ENCODE results near the gene WWOX.

DNA sequence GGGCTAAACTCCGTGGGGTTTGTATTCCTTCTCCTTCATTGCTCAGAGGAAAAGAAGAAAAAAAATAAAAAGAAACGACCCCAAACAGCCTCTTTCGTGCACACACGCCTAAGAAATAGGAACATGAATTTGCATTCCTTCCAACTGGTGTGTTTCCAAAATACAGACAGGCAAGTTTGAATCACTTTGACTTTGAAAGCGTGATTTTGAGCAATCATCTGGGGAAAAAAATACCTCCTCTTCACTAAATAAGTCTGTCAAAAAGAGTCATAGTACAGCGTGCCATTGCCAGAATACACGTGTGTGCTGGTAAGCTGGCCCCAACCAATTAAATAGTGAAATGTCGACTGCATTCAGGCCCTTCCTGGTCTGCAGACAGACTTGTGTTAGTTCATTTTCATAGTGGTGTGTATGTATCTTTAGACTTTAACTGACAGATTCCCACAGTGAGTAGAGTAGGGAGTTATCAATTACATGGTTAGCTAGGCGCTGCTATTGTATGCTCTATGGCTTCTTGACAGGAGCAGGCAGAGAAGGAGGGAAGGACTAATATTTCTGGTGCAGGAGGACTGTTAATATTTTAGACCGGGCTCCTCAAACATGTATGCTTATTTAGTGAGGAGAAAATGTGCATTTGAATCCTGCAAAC is 882.8 kb downstream of the WWOX start:
- TF ChIP-seq, protein P1, sequence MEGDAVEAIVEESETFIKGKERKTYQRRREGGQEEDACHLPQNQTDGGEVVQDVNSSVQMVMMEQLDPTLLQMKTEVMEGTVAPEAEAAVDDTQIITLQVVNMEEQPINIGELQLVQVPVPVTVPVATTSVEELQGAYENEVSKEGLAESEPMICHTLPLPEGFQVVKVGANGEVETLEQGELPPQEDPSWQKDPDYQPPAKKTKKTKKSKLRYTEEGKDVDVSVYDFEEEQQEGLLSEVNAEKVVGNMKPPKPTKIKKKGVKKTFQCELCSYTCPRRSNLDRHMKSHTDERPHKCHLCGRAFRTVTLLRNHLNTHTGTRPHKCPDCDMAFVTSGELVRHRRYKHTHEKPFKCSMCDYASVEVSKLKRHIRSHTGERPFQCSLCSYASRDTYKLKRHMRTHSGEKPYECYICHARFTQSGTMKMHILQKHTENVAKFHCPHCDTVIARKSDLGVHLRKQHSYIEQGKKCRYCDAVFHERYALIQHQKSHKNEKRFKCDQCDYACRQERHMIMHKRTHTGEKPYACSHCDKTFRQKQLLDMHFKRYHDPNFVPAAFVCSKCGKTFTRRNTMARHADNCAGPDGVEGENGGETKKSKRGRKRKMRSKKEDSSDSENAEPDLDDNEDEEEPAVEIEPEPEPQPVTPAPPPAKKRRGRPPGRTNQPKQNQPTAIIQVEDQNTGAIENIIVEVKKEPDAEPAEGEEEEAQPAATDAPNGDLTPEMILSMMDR (IDR thresholded peaks at IDR 0.05; ENCODE audit: extremely low read depth in 1 of 2, insufficient read depth in 1 of 2, low read depth in 1 of 2, low read length in 2 of 2): no peak
- no peak for TF ChIP-seq POLR2A (IDR thresholded peaks at IDR 0.05; ENCODE audit: low read depth, low read length)
- TF ChIP-seq, protein P2, sequence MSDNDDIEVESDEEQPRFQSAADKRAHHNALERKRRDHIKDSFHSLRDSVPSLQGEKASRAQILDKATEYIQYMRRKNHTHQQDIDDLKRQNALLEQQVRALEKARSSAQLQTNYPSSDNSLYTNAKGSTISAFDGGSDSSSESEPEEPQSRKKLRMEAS (IDR thresholded peaks at IDR 0.05; ENCODE audit: insufficient read depth, insufficient read length): no peak
- TF ChIP-seq EZH2 (IDR thresholded peaks at IDR 0.05; ENCODE audit: borderline replicate concordance, low read depth, low read length, severe bottlenecking): no peak
- TF ChIP-seq POLR2AphosphoS5 (IDR thresholded peaks at IDR 0.05; ENCODE audit: insufficient read depth, low read depth, low read length): no peak
- TF ChIP-seq GATA2 (IDR thresholded peaks at IDR 0.05; ENCODE audit: insufficient read depth, insufficient read length, low read depth, low read length): no peak
- no peak for TF ChIP-seq JUN (IDR thresholded peaks at IDR 0.05; ENCODE audit: borderline replicate concordance, insufficient read depth, insufficient read length, low read depth)
- no peak for TF ChIP-seq FOS (IDR thresholded peaks at IDR 0.05; ENCODE audit: borderline replicate concordance, insufficient read depth, low read length)
